K562 (cell line): ENCODE results near the gene UPF1. TPM values are rescaled to one million over a fixed set of nuclear protein-coding genes. Genes with fewer than 3 reads are reported as not detected.

Experiments
- BCOR ChIP-seq: fragments of 450-650 bp; IDR thresholded peaks from 2 replicates; pipeline ENCODE4 v1.6.1; 2016
- E2F3 ChIP-seq: fragments of 250-450 bp; sonication (Bioruptor Pico); IDR thresholded peaks from 2 replicates; pipeline ENCODE4 v1.4.0; 2020; ENCODE audit warnings: mild to moderate bottlenecking
- HDAC1 ChIP-seq, 2 experiments: fragments of 450-650 bp; IDR thresholded peaks; 2 replicates each; pipeline ENCODE4 v1.6.1; 2016 to 2017; ENCODE audit warnings: inconsistent platforms in 1 of 2, mild to moderate bottlenecking in 1 of 2, moderate library complexity in 1 of 2
- LARP7 ChIP-seq: fragments of 450-650 bp; IDR thresholded peaks from 2 replicates; pipeline ENCODE4 v1.6.1; 2016
- MEIS2 ChIP-seq: fragments of 450-650 bp; IDR thresholded peaks from 2 replicates; pipeline ENCODE4 v1.6.1; 2014; ENCODE audit warnings: mild to moderate bottlenecking; ENCODE audit not compliant: partially characterized antibody
- MITF ChIP-seq: IDR thresholded peaks from 2 replicates; pipeline ENCODE4 v1.6.1; 2014; ENCODE audit warnings: antibody characterized with exemption
- MXD1 ChIP-seq: fragments of 250-450 bp; sonication (Bioruptor Pico); IDR thresholded peaks from 2 replicates; pipeline ENCODE4 v1.8.0; 2021; ENCODE audit warnings: borderline replicate concordance, mild to moderate bottlenecking, moderate library complexity; ENCODE audit not compliant: poor library complexity, severe bottlenecking
- PHF20 ChIP-seq: fragments of 450-650 bp; IDR thresholded peaks from 2 replicates; pipeline ENCODE4 v1.6.1; 2018; ENCODE audit not compliant: partially characterized antibody
- RBM39 ChIP-seq: fragments of 200-400 bp; formaldehyde crosslinking; optimal IDR thresholded peaks from 2 replicates; pipeline ENCODE3; 2018; ENCODE audit warnings: low read depth, low read length
- SMARCA5 ChIP-seq: fragments of 450-650 bp; IDR thresholded peaks from 2 replicates; pipeline ENCODE4 v1.6.1; 2016
- SRSF3 ChIP-seq: fragments of 200-400 bp; formaldehyde crosslinking; IDR thresholded peaks from 2 replicates; pipeline ENCODE4 v1.6.1; 2016; ENCODE audit warnings: mild to moderate bottlenecking, low read length, moderate library complexity; ENCODE audit not compliant: insufficient read depth
- polyA plus RNA-seq, 8 experiments: library from polyadenylated mRNA; depleted of rRNA in 4 of 8; stranded (reverse) in 5 of 8; unstranded in 3 of 8; fragments of >200 nt; fragmentation: Nextera tagmentation in 2 of 8; fragmentation: Illumina TruSeq in 1 of 8; extraction: Ambion mirVana in 2 of 8; extraction: Trizol in 1 of 8; gene quantifications; 2 replicates each; pipeline versions ENCODE4 v1.2.1 to v1.2.3, GENCODE V29; 2011 to 2014; ENCODE audit warnings: inconsistent platforms in 1 of 8, missing spikeins in 1 of 8
- total RNA-seq, 7 experiments: library from RNA; depleted of rRNA in 6 of 7; stranded (reverse); fragments of >200 nt in 6 of 7; fragmentation: Illumina TruSeq in 2 of 7; extraction: Trizol in 2 of 7; gene quantifications; 2 replicates each; pipeline versions ENCODE4 v1.2.1 to v1.2.3, GENCODE V29; 2011 to 2021; ENCODE audit warnings: low replicate concordance in 1 of 7
- TF ChIP-seq, protein P1 (sequence below): fragments of 200-800 bp; sonication (Bioruptor generic); IDR thresholded peaks from 2 replicates; pipeline ENCODE4 v1.6.1; 2016; ENCODE audit warnings: missing genetic modification characterization, missing compliant biosample characterization
- TF ChIP-seq, protein P2 (sequence below): fragments of 450-650 bp; formaldehyde crosslinking; IDR thresholded peaks from 2 replicates; pipeline ENCODE4 v1.4.0; 2020; ENCODE audit warnings: mild to moderate bottlenecking, mixed read lengths
- TF ChIP-seq, protein P3 (sequence below): sonication (generic); formaldehyde crosslinking; IDR thresholded peaks from 2 replicates; pipeline ENCODE4 v1.8.1; 2023; ENCODE audit warnings: mild to moderate bottlenecking, missing genetic modification reagents

Gene UPF1
- total and polyA plus RNA-seq, 9 of the 15 experiments (the other 6 are each of a cell fraction or from before 2014, with no cell fraction given) = 0.34 to 103 (median 27.9) TPM

DNA sequence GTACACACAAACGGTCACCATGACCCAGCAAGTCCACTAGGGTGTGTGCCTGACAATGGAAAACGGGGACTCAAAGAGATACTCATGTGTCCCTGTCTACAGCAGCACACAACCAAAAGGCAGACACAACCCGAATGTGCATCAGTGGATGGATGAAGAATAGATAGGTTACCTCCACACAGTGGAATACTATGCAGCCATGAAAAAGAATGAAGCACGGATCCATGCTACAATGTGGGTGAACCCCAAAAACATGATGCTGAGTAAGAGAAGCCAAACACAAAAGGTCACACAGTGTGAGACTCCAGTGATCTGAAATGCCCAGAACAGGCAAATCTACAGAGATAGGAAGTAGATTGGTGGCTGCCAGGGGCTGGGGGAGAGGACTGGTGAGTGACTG is 55.2 kb downstream of the UPF1 start (continued):
- TF ChIP-seq HDAC1 (IDR thresholded peaks at IDR 0.05) (0 out of 4 replicates have a peak, but pooled peaks of 1 of the 2 experiments have one; percentile 31), BCOR (peak; percentile 92), MITF (no peak), SRSF3 (no peak), E2F3 (CRISPR knock-in tag) (no peak), PHF20 (peak; percentile 29), SMARCA5 (peak; percentile 81), MEIS2 (no peak), RBM39 (no peak), MXD1 (CRISPR knock-in tag) (no peak), LARP7 (no peak)
- TF ChIP-seq, protein P1, sequence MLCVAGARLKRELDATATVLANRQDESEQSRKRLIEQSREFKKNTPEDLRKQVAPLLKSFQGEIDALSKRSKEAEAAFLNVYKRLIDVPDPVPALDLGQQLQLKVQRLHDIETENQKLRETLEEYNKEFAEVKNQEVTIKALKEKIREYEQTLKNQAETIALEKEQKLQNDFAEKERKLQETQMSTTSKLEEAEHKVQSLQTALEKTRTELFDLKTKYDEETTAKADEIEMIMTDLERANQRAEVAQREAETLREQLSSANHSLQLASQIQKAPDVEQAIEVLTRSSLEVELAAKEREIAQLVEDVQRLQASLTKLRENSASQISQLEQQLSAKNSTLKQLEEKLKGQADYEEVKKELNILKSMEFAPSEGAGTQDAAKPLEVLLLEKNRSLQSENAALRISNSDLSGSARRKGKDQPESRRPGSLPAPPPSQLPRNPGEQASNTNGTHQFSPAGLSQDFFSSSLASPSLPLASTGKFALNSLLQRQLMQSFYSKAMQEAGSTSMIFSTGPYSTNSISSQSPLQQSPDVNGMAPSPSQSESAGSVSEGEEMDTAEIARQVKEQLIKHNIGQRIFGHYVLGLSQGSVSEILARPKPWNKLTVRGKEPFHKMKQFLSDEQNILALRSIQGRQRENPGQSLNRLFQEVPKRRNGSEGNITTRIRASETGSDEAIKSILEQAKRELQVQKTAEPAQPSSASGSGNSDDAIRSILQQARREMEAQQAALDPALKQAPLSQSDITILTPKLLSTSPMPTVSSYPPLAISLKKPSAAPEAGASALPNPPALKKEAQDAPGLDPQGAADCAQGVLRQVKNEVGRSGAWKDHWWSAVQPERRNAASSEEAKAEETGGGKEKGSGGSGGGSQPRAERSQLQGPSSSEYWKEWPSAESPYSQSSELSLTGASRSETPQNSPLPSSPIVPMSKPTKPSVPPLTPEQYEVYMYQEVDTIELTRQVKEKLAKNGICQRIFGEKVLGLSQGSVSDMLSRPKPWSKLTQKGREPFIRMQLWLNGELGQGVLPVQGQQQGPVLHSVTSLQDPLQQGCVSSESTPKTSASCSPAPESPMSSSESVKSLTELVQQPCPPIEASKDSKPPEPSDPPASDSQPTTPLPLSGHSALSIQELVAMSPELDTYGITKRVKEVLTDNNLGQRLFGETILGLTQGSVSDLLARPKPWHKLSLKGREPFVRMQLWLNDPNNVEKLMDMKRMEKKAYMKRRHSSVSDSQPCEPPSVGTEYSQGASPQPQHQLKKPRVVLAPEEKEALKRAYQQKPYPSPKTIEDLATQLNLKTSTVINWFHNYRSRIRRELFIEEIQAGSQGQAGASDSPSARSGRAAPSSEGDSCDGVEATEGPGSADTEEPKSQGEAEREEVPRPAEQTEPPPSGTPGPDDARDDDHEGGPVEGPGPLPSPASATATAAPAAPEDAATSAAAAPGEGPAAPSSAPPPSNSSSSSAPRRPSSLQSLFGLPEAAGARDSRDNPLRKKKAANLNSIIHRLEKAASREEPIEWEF (CRISPR knock-in tag) = no peak
- TF ChIP-seq, protein P2, sequence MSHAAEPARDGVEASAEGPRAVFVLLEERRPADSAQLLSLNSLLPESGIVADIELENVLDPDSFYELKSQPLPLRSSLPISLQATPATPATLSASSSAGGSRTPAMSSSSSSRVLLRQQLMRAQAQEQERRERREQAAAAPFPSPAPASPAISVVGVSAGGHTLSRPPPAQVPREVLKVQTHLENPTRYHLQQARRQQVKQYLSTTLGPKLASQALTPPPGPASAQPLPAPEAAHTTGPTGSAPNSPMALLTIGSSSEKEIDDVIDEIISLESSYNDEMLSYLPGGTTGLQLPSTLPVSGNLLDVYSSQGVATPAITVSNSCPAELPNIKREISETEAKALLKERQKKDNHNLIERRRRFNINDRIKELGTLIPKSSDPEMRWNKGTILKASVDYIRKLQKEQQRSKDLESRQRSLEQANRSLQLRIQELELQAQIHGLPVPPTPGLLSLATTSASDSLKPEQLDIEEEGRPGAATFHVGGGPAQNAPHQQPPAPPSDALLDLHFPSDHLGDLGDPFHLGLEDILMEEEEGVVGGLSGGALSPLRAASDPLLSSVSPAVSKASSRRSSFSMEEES = no peak
- TF ChIP-seq, protein P3, sequence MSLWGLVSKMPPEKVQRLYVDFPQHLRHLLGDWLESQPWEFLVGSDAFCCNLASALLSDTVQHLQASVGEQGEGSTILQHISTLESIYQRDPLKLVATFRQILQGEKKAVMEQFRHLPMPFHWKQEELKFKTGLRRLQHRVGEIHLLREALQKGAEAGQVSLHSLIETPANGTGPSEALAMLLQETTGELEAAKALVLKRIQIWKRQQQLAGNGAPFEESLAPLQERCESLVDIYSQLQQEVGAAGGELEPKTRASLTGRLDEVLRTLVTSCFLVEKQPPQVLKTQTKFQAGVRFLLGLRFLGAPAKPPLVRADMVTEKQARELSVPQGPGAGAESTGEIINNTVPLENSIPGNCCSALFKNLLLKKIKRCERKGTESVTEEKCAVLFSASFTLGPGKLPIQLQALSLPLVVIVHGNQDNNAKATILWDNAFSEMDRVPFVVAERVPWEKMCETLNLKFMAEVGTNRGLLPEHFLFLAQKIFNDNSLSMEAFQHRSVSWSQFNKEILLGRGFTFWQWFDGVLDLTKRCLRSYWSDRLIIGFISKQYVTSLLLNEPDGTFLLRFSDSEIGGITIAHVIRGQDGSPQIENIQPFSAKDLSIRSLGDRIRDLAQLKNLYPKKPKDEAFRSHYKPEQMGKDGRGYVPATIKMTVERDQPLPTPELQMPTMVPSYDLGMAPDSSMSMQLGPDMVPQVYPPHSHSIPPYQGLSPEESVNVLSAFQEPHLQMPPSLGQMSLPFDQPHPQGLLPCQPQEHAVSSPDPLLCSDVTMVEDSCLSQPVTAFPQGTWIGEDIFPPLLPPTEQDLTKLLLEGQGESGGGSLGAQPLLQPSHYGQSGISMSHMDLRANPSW (CRISPR knock-in tag) = no peak
